BLaER1 (cell line): ENCODE results near the gene OTX1.
"Not testable (repeated sequence)": the region's sequence is repeated elsewhere in the genome, so short reads cannot be mapped to it uniquely, and the experiment has no call there.

Experiments used
- H3K27ac ChIP-seq: shearing (Covaris generic); formaldehyde crosslinking; 2 replicates; pipeline ENCODE4 v1.8.1; 2022
- H3K27me3 ChIP-seq: shearing (Covaris generic); formaldehyde crosslinking; 2 replicates; pipeline ENCODE4 v1.8.1; 2022
- H3K36me3 ChIP-seq: shearing (Covaris generic); formaldehyde crosslinking; 2 replicates; pipeline ENCODE4 v1.8.1; 2022
- H3K4me1 ChIP-seq: shearing (Covaris generic); formaldehyde crosslinking; 2 replicates; pipeline ENCODE4 v1.8.1; 2022
- H3K4me2 ChIP-seq: shearing (Covaris generic); formaldehyde crosslinking; 2 replicates; pipeline ENCODE4 v1.8.1; 2022
- H3K4me3 ChIP-seq: shearing (Covaris generic); formaldehyde crosslinking; 2 replicates; pipeline ENCODE4 v1.8.1; 2022
- H3K9ac ChIP-seq: shearing (Covaris generic); formaldehyde crosslinking; 2 replicates; pipeline ENCODE4 v1.8.1; 2022
- H3K9me3 ChIP-seq: shearing (Covaris generic); formaldehyde crosslinking; 2 replicates; pipeline ENCODE4 v1.8.1; 2022
- H4K20me1 ChIP-seq: shearing (Covaris generic); formaldehyde crosslinking; 2 replicates; pipeline ENCODE4 v1.8.1; 2022
- Cebpa-rat ChIP-seq: shearing (Covaris generic); IDR thresholded peaks from 2 replicates; pipeline ENCODE4 v1.8.1; 2022

OTX1 gene

DNA sequence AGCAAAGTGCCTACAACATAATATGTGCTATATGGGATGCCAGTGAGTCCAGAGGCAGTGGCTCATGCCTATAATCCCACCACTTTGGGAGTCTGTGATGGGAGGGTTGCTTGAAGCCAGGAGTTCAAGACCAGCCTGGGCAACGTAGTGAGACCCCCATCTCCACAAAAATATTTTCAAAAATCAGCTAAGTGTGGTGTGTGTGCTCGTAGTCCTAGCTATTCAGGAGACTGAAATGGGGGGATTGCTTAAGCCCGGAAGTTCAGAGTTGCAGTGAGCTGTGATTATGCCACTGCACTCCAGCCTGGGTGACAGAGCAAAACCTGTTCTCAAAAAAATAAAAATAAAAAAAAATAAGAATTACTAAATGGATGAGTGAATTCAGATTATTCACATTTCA is 23.4 kb downstream of the OTX1 start:
- no peaks in the 10 kb centered on the region for H4K20me1 ChIP-seq
- no peaks in the 10 kb centered on the region for H3K4me1 ChIP-seq
- no peak for TF ChIP-seq Cebpa-rat
- H3K36me3 ChIP-seq, result no peaks in the 10 kb centered on the region
- no peak overlapping the region for H3K27ac ChIP-seq
- no peak overlapping the region for H3K9ac ChIP-seq
- no peak overlapping the region for H3K4me3 ChIP-seq
- H3K27me3 ChIP-seq, result no peaks in the 10 kb centered on the region
- H3K9me3 ChIP-seq, result no peaks in the 10 kb centered on the region
- no peak overlapping the region for H3K4me2 ChIP-seq

- not testable (repeated sequence) for H3K9ac ChIP-seq, H3K4me2 ChIP-seq, H3K4me3 ChIP-seq, H3K27ac ChIP-seq, H4K20me1 ChIP-seq, H3K27me3 ChIP-seq, H3K36me3 ChIP-seq, H3K9me3 ChIP-seq, H3K4me1 ChIP-seq
Observed at GRCh38 chr2:63074399-63074798, 23.8 kb downstream of the OTX1 start.

GRCh38 chr2:63078852-63079606 is 28.4 kb downstream of the OTX1 start:
- Histone ChIP-seq H3K4me2 (no peak overlapping the region), H3K36me3 (no peaks in the 10 kb centered on the region), H3K27me3 (no peaks in the 10 kb centered on the region), H3K9me3 (no peaks in the 10 kb centered on the region), H3K4me1 (no peaks in the 10 kb centered on the region), H3K9ac (no peak overlapping the region), H4K20me1 (no peaks in the 10 kb centered on the region), H3K27ac (no peak overlapping the region), H3K4me3 (no peak overlapping the region)
- no peak for TF ChIP-seq Cebpa-rat

DNA sequence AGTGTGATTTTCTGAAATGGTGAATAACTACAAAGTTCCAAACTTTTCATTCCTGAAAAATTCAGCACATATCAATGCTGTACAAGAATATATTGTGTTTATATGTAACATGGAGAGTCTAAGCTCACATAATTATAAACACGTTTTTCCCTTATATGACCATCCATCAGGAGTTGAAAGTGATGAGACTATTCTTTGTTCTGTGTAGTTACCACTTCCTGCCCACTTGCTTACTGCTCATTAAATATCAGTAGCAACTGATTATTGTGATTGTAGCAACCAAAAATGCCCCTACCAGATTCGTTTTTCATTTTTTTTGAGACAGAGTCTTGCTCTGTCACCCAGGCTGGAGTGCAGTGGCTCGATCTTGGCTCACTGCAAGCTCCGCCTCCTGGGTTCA is 30.8 kb downstream of the OTX1 start:
- TF ChIP-seq Cebpa-rat, result no peak
- Histone ChIP-seq H3K36me3 (no peaks in the 10 kb centered on the region), H4K20me1 (no peaks in the 10 kb centered on the region), H3K4me1 (no peaks in the 10 kb centered on the region), H3K27me3 (no peaks in the 10 kb centered on the region), H3K4me2 (no peak overlapping the region), H3K4me3 (no peak overlapping the region), H3K9me3 (no peaks in the 10 kb centered on the region), H3K9ac (no peak overlapping the region), H3K27ac (no peak overlapping the region)

- no peaks in the 10 kb centered on the region for H3K9me3 ChIP-seq
- no peak for TF ChIP-seq Cebpa-rat
- H4K20me1 ChIP-seq, result no peaks in the 10 kb centered on the region
Observed at GRCh38 chr2:63086687-63087086, 36.1 kb downstream of the OTX1 start.

GRCh38 chr2:63092401-63092800 is 41.8 kb downstream of the OTX1 start:
- no peaks in the 10 kb centered on the region for H3K4me1 ChIP-seq

More at GRCh38 chr2:63086687-63087086, 36.1 kb downstream of the OTX1 start:
- Histone ChIP-seq H3K27ac (no peak overlapping the region), H3K4me1 (no peaks in the 10 kb centered on the region), H3K36me3 (no peaks in the 10 kb centered on the region), H3K27me3 (no peaks in the 10 kb centered on the region), H3K4me3 (no peak overlapping the region), H3K4me2 (no peak overlapping the region), H3K9ac (no peak overlapping the region)

GRCh38 chr2:63092857-63093256 is 42.2 kb downstream of the OTX1 start:
- H3K4me2 ChIP-seq, result no peak overlapping the region
- TF ChIP-seq Cebpa-rat, result no peak

More at GRCh38 chr2:63092401-63092800, 41.8 kb downstream of the OTX1 start:
- TF ChIP-seq Cebpa-rat, result no peak
- Histone ChIP-seq H3K36me3 (no peaks in the 10 kb centered on the region), H3K27ac (no peak overlapping the region), H3K4me3 (no peak overlapping the region), H3K9ac (no peak overlapping the region), H3K9me3 (no peaks in the 10 kb centered on the region), H3K4me2 (no peak overlapping the region), H3K27me3 (no peaks in the 10 kb centered on the region), H4K20me1 (no peaks in the 10 kb centered on the region)

DNA sequence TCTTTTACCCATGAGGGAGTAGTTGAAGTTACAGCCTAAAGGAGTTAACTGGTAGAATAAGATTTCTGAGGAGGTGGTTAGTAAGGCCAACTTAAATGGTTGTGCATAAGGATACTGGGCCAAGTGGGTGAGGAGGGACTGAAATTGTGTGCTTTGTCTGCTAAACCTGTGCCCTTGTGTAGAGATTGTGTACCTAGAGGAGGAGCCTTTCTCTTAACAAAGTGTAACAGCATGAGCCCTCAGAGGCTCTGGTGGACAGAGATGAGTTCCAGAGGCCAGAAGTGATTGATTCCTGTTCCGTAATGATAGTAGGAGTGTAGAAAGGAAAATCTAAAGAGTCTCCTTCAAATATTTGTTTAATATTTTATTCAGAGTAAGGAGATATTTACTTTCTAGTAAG is 42.9 kb downstream of the OTX1 start:
- TF ChIP-seq Cebpa-rat, result no peak
- H3K36me3 ChIP-seq, result no peaks in the 10 kb centered on the region
- no peak overlapping the region for H3K9ac ChIP-seq
- no peak overlapping the region for H3K4me2 ChIP-seq
- H3K9me3 ChIP-seq, result no peaks in the 10 kb centered on the region
- no peak overlapping the region for H3K4me3 ChIP-seq
- H4K20me1 ChIP-seq, result no peaks in the 10 kb centered on the region
- no peaks in the 10 kb centered on the region for H3K27me3 ChIP-seq
- no peak overlapping the region for H3K27ac ChIP-seq
- no peaks in the 10 kb centered on the region for H3K4me1 ChIP-seq

More at GRCh38 chr2:63092857-63093256, 42.2 kb downstream of the OTX1 start:
- Histone ChIP-seq H3K4me1 (no peaks in the 10 kb centered on the region), H3K27ac (no peak overlapping the region), H3K27me3 (no peaks in the 10 kb centered on the region), H4K20me1 (no peaks in the 10 kb centered on the region), H3K9me3 (no peaks in the 10 kb centered on the region), H3K36me3 (no peaks in the 10 kb centered on the region), H3K4me3 (no peak overlapping the region), H3K9ac (no peak overlapping the region)

- no peak overlapping the region for H3K9ac ChIP-seq
- H3K27me3 ChIP-seq, result no peaks in the 10 kb centered on the region
- no peaks in the 10 kb centered on the region for H4K20me1 ChIP-seq
- no peak overlapping the region for H3K27ac ChIP-seq
- no peaks in the 10 kb centered on the region for H3K36me3 ChIP-seq
- H3K9me3 ChIP-seq, result no peaks in the 10 kb centered on the region
- no peak overlapping the region for H3K4me2 ChIP-seq
- TF ChIP-seq Cebpa-rat, result no peak
- H3K4me1 ChIP-seq, result no peaks in the 10 kb centered on the region
- H3K4me3 ChIP-seq, result no peak overlapping the region
Observed at GRCh38 chr2:63096491-63096890, 45.9 kb downstream of the OTX1 start.

DNA sequence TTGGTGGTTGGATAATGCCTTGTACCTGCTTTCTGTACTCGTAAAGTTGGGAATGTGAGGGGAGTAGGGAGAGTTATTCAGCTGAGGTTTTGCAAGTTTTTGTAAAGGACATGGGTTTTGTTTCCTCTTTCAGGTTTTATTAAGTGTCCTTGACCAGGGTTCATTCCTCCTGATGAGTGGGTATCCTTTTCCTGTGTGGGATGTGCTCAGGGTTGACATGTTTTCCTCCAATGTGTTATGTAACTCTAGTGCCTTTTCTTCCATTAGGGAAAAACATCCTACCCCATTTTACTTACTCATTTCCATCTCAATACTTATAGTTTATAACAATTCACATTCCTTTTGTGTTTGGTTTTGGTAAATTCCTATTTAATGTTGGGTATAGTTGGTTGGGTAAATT is 48.4 kb downstream of the OTX1 start:
- H4K20me1 ChIP-seq, result no peaks in the 10 kb centered on the region
- no peaks in the 10 kb centered on the region for H3K36me3 ChIP-seq
- H3K27me3 ChIP-seq, result no peaks in the 10 kb centered on the region
- TF ChIP-seq Cebpa-rat, result no peak
- no peaks in the 10 kb centered on the region for H3K9me3 ChIP-seq
- H3K27ac ChIP-seq, result no peak overlapping the region
- H3K9ac ChIP-seq, result no peak overlapping the region
- no peak overlapping the region for H3K4me2 ChIP-seq
- no peak overlapping the region for H3K4me3 ChIP-seq
- no peaks in the 10 kb centered on the region for H3K4me1 ChIP-seq

DNA sequence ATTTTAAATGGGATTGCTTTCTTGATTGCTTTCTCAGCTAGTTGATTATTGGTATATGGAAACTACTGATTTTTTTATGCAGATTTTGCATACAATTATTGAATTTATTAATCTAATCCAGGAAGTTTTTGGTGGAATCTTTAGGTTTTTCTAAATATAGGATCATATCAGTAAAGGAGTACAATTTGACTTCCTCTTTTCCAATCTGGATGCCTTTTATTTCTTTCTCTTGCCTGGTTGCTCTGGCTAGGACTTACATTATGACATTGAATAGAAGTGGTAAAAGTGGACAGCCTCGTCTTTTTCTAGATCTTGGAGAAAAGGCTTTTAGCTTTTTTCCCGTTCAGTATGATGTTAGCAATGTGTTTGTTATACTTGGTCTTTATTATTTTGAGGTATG is 51.3 kb downstream of the OTX1 start:
- H3K9me3 ChIP-seq, result peaks cover 18% of the 10 kb centered on the region
- no peak overlapping the region for H3K4me2 ChIP-seq
- no peaks in the 10 kb centered on the region for H3K4me1 ChIP-seq
- no peak overlapping the region for H3K27ac ChIP-seq
- no peaks in the 10 kb centered on the region for H4K20me1 ChIP-seq
- no peak overlapping the region for H3K9ac ChIP-seq
- H3K4me3 ChIP-seq, result no peak overlapping the region
- TF ChIP-seq Cebpa-rat, result no peak
- no peaks in the 10 kb centered on the region for H3K36me3 ChIP-seq
- H3K27me3 ChIP-seq, result no peaks in the 10 kb centered on the region
